GM19397 (cell line): ENCODE data around the gene ANKRD44.
"Not testable (repeated sequence)": the region's sequence is repeated elsewhere in the genome, so short reads cannot be mapped to it uniquely, and the experiment has no call there.

Source experiments
- ATAC-seq: cut with Tn5 transposase; IDR thresholded peaks from one replicate; pipeline ENCODE4 v1.9.1; 2021; ENCODE audit warnings: mild to moderate bottlenecking, moderate library complexity; ENCODE audit not compliant: unreplicated experiment

ANKRD44 gene

GRCh38 chr2:197054437-197054836 lies 256.1 kb downstream of the ANKRD44 start:
- no peak for ATAC-seq

GRCh38 chr2:197052356-197052755 lies 258.2 kb downstream of the ANKRD44 start:
- ATAC-seq, result no peak

- no peak for ATAC-seq
These were observed 265.5 kb downstream of the ANKRD44 start for GRCh38 chr2:197045115-197045514.

GRCh38 chr2:197042739-197043196 lies 267.8 kb downstream of the ANKRD44 start:
- ATAC-seq, result no peak

GRCh38 chr2:197037863-197038398 lies 272.6 kb downstream of the ANKRD44 start:
- ATAC-seq, result no peak

- ATAC-seq, result no peak
These were observed 275.6 kb downstream of the ANKRD44 start for GRCh38 chr2:197035002-197035401.

- ATAC-seq, result no peak
These were observed 276.3 kb downstream of the ANKRD44 start for GRCh38 chr2:197034292-197034691.

- no peak for ATAC-seq
These were observed 277.4 kb downstream of the ANKRD44 start for GRCh38 chr2:197033222-197033621.

- no peak for ATAC-seq
These were observed 278.8 kb downstream of the ANKRD44 start for GRCh38 chr2:197031803-197032202.

GRCh38 chr2:197030090-197030489 lies 280.5 kb downstream of the ANKRD44 start:
- no peak for ATAC-seq

- ATAC-seq, result no peak
These were observed 281.9 kb downstream of the ANKRD44 start for GRCh38 chr2:197028633-197029032.

GRCh38 chr2:197028230-197028629 lies 282.4 kb downstream of the ANKRD44 start:
- ATAC-seq, result no peak

GRCh38 chr2:197024206-197024605 lies 286.4 kb downstream of the ANKRD44 start:
- ATAC-seq, result no peak

- ATAC-seq, result not testable (repeated sequence)
These were observed 289.7 kb downstream of the ANKRD44 start for GRCh38 chr2:197020921-197021320.

GRCh38 chr2:197013098-197013497 lies 297.5 kb downstream of the ANKRD44 start:
- ATAC-seq, result no peak

- peak; percentile 49 for ATAC-seq
These were observed 298.6 kb downstream of the ANKRD44 start for GRCh38 chr2:197011801-197012641.

- no peak for ATAC-seq
These were observed 299.6 kb downstream of the ANKRD44 start for GRCh38 chr2:197011021-197011417.

GRCh38 chr2:197010200-197011020 lies 300.2 kb downstream of the ANKRD44 start:
- ATAC-seq, result no peak

- not testable (repeated sequence) for ATAC-seq
These were observed 301.7 kb downstream of the ANKRD44 start for GRCh38 chr2:197008741-197009341.

GRCh38 chr2:197007716-197008628 lies 302.6 kb downstream of the ANKRD44 start:
- ATAC-seq, result no peak
